PC-3 (cell line): ENCODE measurements around the gene ZDHHC8. TPM values are rescaled to one million over a fixed set of nuclear protein-coding genes. Genes with fewer than 3 reads are reported as not detected.

Experiments used
- ATAC-seq: fragments of 200-7000 bp; cut with Tn5 transposase; 2 replicates; pipeline ENCODE4 v1.9.1; 2020; ENCODE audit warnings: mild to moderate bottlenecking, moderate library complexity
- BruUV-seq: library from RNA; stranded (reverse); fragments of 400-500 nt; replicated peaks from 2 replicates; lab custom pipeline; 2021; lab: Mats Ljungman, UMichigan
- CTCF ChIA-PET: fragments of 300-600 bp; sonication (Branson Sonifier 250); formaldehyde crosslinking; loops from one replicate; lab custom pipeline; 2022; ENCODE audit warnings: antibody characterized with exemption; lab: Charles Lee
- POLR2A ChIA-PET: fragments of 300-600 bp; sonication (Branson Sonifier 250); formaldehyde crosslinking; loops from one replicate; lab custom pipeline; 2022; ENCODE audit warnings: antibody characterized with exemption; ENCODE audit not compliant: unreplicated experiment; lab: Charles Lee
- DNase-seq: peaks from one replicate; pipeline ENCODE4 v3.0.0-alpha.2; 2015
- H2AFZ ChIP-seq: fragments of 300-600 bp; sonication (generic); 2 replicates; pipeline ENCODE4 v1.6.0; 2016; ENCODE audit warnings: antibody characterized with exemption, low read length
- H3F3A ChIP-seq: fragments of 300-600 bp; sonication (generic); one replicate; pipeline ENCODE4 v1.6.0; 2017; ENCODE audit warnings: antibody characterized with exemption, low read length, control low read depth, mild to moderate bottlenecking; ENCODE audit not compliant: unreplicated experiment
- H3K27ac ChIP-seq: fragments of 300-600 bp; sonication (generic); 2 replicates; pipeline ENCODE4 v1.5.1; 2016; ENCODE audit warnings: mild to moderate bottlenecking, low read length
- H3K27me3 ChIP-seq: fragments of 300-600 bp; sonication (generic); 2 replicates; pipeline ENCODE4 v1.6.1; 2016; ENCODE audit warnings: low read length, mixed read lengths
- H3K36me3 ChIP-seq: fragments of 300-600 bp; sonication (generic); 2 replicates; pipeline ENCODE4 v1.6.1; 2016; ENCODE audit warnings: low read depth, mixed run types, low read length, mixed read lengths
- H3K4me1 ChIP-seq: fragments of 300-600 bp; sonication (generic); 2 replicates; pipeline ENCODE4 v1.5.1; 2016; ENCODE audit warnings: low read length; ENCODE audit not compliant: insufficient read depth
- H3K4me2 ChIP-seq: fragments of 300-600 bp; sonication (generic); 2 replicates; pipeline ENCODE4 v1.6.0; 2016; ENCODE audit warnings: low read length
- H3K4me3 ChIP-seq: fragments of 300-600 bp; sonication (generic); 2 replicates; pipeline ENCODE4 v1.5.1; 2016; ENCODE audit warnings: mild to moderate bottlenecking, low read length, mixed read lengths
- H3K79me2 ChIP-seq: fragments of 300-600 bp; sonication (generic); 2 replicates; pipeline ENCODE4 v1.6.1; 2017; ENCODE audit warnings: low read length, mixed read lengths
- H3K9ac ChIP-seq: fragments of 300-600 bp; sonication (generic); 2 replicates; pipeline ENCODE4 v1.6.0; 2016; ENCODE audit warnings: mild to moderate bottlenecking, low read length
- H3K9me2 ChIP-seq: fragments of 300-600 bp; sonication (generic); replicated peaks from 2 replicates; pipeline ENCODE4 v1.6.1; 2016; ENCODE audit warnings: mixed run types, low read length, mixed read lengths
- H3K9me3 ChIP-seq: fragments of 300-600 bp; sonication (generic); 2 replicates; pipeline ENCODE4 v1.6.1; 2016; ENCODE audit warnings: low read length, mixed read lengths
- H4K20me1 ChIP-seq: fragments of 300-600 bp; sonication (generic); 2 replicates; pipeline ENCODE4 v1.6.1; 2016; ENCODE audit warnings: low read length, mixed read lengths
- EZH2 ChIP-seq: fragments of 300-600 bp; sonication (generic); IDR thresholded peaks from one replicate; pipeline ENCODE4 v1.6.1; 2017; ENCODE audit warnings: antibody characterized with exemption, mild to moderate bottlenecking, low read length; ENCODE audit not compliant: unreplicated experiment
- EZH2phosphoT487 ChIP-seq: fragments of 300-600 bp; sonication (generic); IDR thresholded peaks from 2 replicates; pipeline ENCODE4 v1.6.1; 2018; ENCODE audit warnings: mild to moderate bottlenecking, antibody characterized with exemption, low read length, borderline replicate concordance
- intact Hi-C: fragments of 100-400 bp; cut with micrococcal nuclease; formaldehyde crosslinking; loops from 2 replicates; pipeline ENCODE4 v1.9.0; 2023
- total RNA-seq: library from RNA; depleted of rRNA; stranded (reverse); fragments of >200 nt; gene quantifications from 2 replicates; pipeline ENCODE4 v1.2.3, GENCODE V29; 2014
- TF ChIP-seq, protein P1 (sequence below): fragments of 300-600 bp; sonication (generic); conservative IDR thresholded peaks from 2 replicates; pipeline ENCODE4 v1.5.1; 2017; ENCODE audit warnings: antibody characterized with exemption, low read depth, mild to moderate bottlenecking, low read length

Gene ZDHHC8
- total RNA-seq, 1 experiment from 2014 or later: 24.6 TPM

GRCh38 chr22:20181194-20181883, 49.7 kb downstream of the ZDHHC8 start:
- H3F3A ChIP-seq: no peaks in the 10 kb centered on the region
- H3K4me2 ChIP-seq: no peak overlapping the region
- ATAC-seq: no peak
- H3K27ac ChIP-seq: no peak overlapping the region
- H3K4me1 ChIP-seq: no peaks in the 10 kb centered on the region
- intact Hi-C loops: no loop called here
- DNase-seq: no peak
- no TSS peak for BruUV-seq
- POLR2A ChIA-PET: no interaction called here
- H3K27me3 ChIP-seq: no peaks in the 10 kb centered on the region
- TF ChIP-seq EZH2 (no peak), EZH2phosphoT487 (no peak)
- TF ChIP-seq, protein P1, sequence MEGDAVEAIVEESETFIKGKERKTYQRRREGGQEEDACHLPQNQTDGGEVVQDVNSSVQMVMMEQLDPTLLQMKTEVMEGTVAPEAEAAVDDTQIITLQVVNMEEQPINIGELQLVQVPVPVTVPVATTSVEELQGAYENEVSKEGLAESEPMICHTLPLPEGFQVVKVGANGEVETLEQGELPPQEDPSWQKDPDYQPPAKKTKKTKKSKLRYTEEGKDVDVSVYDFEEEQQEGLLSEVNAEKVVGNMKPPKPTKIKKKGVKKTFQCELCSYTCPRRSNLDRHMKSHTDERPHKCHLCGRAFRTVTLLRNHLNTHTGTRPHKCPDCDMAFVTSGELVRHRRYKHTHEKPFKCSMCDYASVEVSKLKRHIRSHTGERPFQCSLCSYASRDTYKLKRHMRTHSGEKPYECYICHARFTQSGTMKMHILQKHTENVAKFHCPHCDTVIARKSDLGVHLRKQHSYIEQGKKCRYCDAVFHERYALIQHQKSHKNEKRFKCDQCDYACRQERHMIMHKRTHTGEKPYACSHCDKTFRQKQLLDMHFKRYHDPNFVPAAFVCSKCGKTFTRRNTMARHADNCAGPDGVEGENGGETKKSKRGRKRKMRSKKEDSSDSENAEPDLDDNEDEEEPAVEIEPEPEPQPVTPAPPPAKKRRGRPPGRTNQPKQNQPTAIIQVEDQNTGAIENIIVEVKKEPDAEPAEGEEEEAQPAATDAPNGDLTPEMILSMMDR: no peak
- no peaks in the 10 kb centered on the region for H3K79me2 ChIP-seq
- no peaks in the 10 kb centered on the region for H3K36me3 ChIP-seq
- no peak overlapping the region for H2AFZ ChIP-seq
- H4K20me1 ChIP-seq: no peaks in the 10 kb centered on the region
- no peak overlapping the region for H3K4me3 ChIP-seq
- no peak overlapping the region for H3K9ac ChIP-seq
- CTCF ChIA-PET: no interaction called here
- no peaks in the 10 kb centered on the region for H3K9me2 ChIP-seq
- H3K9me3 ChIP-seq: no peaks in the 10 kb centered on the region

DNA sequence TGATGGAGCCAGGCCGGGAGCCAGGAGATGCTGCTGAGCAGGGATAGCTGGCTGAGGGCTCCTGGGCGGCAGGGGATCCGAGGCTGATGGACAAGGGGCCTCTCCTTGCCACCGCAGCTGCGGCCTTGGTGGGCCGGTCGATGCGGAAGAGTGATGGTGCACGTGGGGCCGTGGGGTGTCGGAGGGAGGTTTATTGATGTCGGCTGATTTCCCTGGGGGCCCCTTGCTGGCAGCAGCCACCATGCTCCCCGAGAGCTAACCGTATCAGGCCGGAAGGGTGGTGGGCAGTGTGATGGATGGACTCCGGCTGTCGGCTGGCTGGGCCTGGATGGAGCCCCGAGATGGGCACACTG, 50.3 kb downstream of the ZDHHC8 start:
- Histone ChIP-seq H3K27me3 (no peaks in the 10 kb centered on the region), H4K20me1 (no peaks in the 10 kb centered on the region), H3K79me2 (no peaks in the 10 kb centered on the region), H2AFZ (no peak overlapping the region), H3K4me2 (no peak overlapping the region), H3F3A (no peaks in the 10 kb centered on the region), H3K4me3 (no peak overlapping the region), H3K27ac (no peak overlapping the region), H3K9ac (no peak overlapping the region), H3K9me3 (no peaks in the 10 kb centered on the region), H3K4me1 (no peaks in the 10 kb centered on the region), H3K36me3 (no peaks in the 10 kb centered on the region), H3K9me2 (no peaks in the 10 kb centered on the region)
- ChIA-PET CTCF (no interaction called here), POLR2A (no interaction called here)
- intact Hi-C loops: no loop called here
- BruUV-seq: no TSS peak
- no peak for DNase-seq
- no peak for ATAC-seq
- TF ChIP-seq EZH2 (no peak), EZH2phosphoT487 (no peak)
- TF ChIP-seq, protein P1: no peak

DNA sequence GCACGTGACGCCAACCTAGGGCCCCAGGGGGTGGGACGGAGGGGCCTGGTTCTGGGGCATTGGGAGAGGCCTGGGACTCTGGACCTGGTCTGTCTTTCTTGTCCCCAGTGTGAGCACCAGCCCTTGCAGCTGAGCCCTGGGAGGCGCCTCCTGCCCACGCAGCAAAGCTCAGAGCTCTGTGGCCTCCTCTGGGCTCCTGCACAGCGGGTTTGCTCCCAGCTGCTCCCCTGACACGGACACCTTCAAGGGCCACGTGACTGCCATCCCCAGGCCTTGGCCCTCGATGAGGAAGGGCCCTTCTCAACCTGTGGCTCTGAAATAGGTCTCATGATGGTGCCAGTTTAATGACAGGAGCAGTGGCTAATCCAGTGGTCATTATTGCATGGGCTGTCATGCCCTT, 50.8 kb downstream of the ZDHHC8 start:
- Histone ChIP-seq H3K9ac (no peak overlapping the region), H3K27me3 (no peaks in the 10 kb centered on the region), H2AFZ (no peak overlapping the region), H3K9me3 (no peaks in the 10 kb centered on the region), H3K27ac (no peak overlapping the region), H3K36me3 (no peaks in the 10 kb centered on the region), H3K4me2 (no peak overlapping the region), H3K4me3 (no peak overlapping the region), H3K79me2 (no peaks in the 10 kb centered on the region), H4K20me1 (no peaks in the 10 kb centered on the region), H3F3A (no peaks in the 10 kb centered on the region), H3K4me1 (no peaks in the 10 kb centered on the region), H3K9me2 (no peaks in the 10 kb centered on the region)
- ChIA-PET POLR2A (no interaction called here), CTCF (no interaction called here)
- BruUV-seq: no TSS peak
- no peak for TF ChIP-seq EZH2phosphoT487
- no peak for TF ChIP-seq EZH2
- TF ChIP-seq, protein P1: no peak
- ATAC-seq: no peak
- no peak for DNase-seq
- intact Hi-C loops: no loop called here
